PC-9 (cell line): Measurements from ENCODE around the gene TRIP6.

Experiments used
- CTCF ChIP-seq: fragments of 200-600 bp; sonication (generic); conservative IDR thresholded peaks from 2 replicates; pipeline ENCODE4 v1.6.1; 2017; ENCODE audit warnings: mixed run types, antibody characterized with exemption, mild to moderate bottlenecking, moderate library complexity
- EZH2 ChIP-seq: fragments of 200-600 bp; sonication (generic); IDR thresholded peaks from 2 replicates; pipeline ENCODE4 v1.8.0; 2017; ENCODE audit warnings: antibody characterized with exemption, low read depth

DNA sequence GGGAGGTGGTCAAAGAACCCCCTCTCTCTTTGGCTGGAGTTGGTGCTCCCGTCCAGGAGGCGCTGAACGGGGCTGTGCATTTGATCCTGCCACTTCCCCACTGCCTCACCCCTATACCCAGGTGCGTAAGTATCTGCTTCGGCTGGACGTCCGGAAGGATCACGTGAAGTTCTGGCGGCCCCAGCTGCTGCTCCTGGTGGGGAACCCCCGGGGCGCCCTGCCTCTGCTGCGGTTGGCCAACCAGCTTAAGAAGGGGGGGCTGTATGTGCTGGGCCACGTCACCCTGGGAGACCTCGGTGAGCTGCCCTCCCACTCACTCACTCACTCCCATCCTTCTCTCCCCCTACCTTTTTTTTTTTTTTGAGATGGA is 5.6 kb upstream of the TRIP6 start:
- TF ChIP-seq EZH2 (no peak), CTCF (no peak)
